Neutrophil (primary cell): ENCODE results near the gene MFSD1.

ENCODE experiments used
- H3K27ac ChIP-seq: fragments of 200-600 bp; sonication (generic); 2 replicates; pipeline ENCODE4 v1.5.1; 2016; ENCODE audit warnings: mild to moderate bottlenecking, moderate library complexity
- H3K27me3 ChIP-seq: fragments of 200-600 bp; sonication (generic); 2 replicates; pipeline ENCODE4 v1.6.0; 2016; ENCODE audit warnings: mild to moderate bottlenecking
- H3K36me3 ChIP-seq: fragments of 200-600 bp; sonication (generic); 2 replicates; pipeline ENCODE4 v1.5.1; 2017
- H3K4me1 ChIP-seq, 2 experiments: fragments of 200-600 bp in 1 of 2; sonication (generic) in 1 of 2; 1 replicate in 1 of 2; 2 replicates in 1 of 2; pipeline versions ENCODE4 v1.5.1 to v1.6.1; 2013 to 2016; ENCODE audit warnings: low read depth in 1 of 2, low read length in 1 of 2, mild to moderate bottlenecking in 1 of 2, moderate library complexity in 1 of 2; ENCODE audit not compliant: control insufficient read depth in 1 of 2, insufficient read depth in 1 of 2
- H3K4me3 ChIP-seq, 2 experiments: fragments of 200-600 bp in 1 of 2; sonication (generic) in 1 of 2; 1 replicate in 1 of 2; 2 replicates in 1 of 2; pipeline ENCODE4 v1.5.1; 2013 to 2016; ENCODE audit warnings: low read depth in 1 of 2, low read length in 1 of 2, mild to moderate bottlenecking in 1 of 2, moderate library complexity in 1 of 2
- H3K9me3 ChIP-seq: fragments of 200-600 bp; sonication (generic); 2 replicates; pipeline ENCODE4 v1.5.1; 2016
- TF ChIP-seq, protein P1 (sequence below): fragments of 200-600 bp; sonication (generic); IDR thresholded peaks from 2 replicates; pipeline ENCODE4 v1.5.1; 2016; ENCODE audit warnings: antibody characterized with exemption

The MFSD1 gene

GRCh38 chr3:158804441-158804840 lies 2.6 kb downstream of the MFSD1 start:
- H3K27me3 ChIP-seq, result no peaks in the 10 kb centered on the region
- no peaks in the 10 kb centered on the region for H3K9me3 ChIP-seq
- peaks cover 23% of the 10 kb centered on the region for H3K36me3 ChIP-seq
- TF ChIP-seq, protein P1, sequence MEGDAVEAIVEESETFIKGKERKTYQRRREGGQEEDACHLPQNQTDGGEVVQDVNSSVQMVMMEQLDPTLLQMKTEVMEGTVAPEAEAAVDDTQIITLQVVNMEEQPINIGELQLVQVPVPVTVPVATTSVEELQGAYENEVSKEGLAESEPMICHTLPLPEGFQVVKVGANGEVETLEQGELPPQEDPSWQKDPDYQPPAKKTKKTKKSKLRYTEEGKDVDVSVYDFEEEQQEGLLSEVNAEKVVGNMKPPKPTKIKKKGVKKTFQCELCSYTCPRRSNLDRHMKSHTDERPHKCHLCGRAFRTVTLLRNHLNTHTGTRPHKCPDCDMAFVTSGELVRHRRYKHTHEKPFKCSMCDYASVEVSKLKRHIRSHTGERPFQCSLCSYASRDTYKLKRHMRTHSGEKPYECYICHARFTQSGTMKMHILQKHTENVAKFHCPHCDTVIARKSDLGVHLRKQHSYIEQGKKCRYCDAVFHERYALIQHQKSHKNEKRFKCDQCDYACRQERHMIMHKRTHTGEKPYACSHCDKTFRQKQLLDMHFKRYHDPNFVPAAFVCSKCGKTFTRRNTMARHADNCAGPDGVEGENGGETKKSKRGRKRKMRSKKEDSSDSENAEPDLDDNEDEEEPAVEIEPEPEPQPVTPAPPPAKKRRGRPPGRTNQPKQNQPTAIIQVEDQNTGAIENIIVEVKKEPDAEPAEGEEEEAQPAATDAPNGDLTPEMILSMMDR, result no peak
- H3K27ac ChIP-seq, result no peak overlapping the region
- H3K4me1 ChIP-seq, result peaks cover 45 to 55% of the 10 kb centered on the region in 2 experiments
- no peak overlapping the region for H3K4me3 ChIP-seq

DNA sequence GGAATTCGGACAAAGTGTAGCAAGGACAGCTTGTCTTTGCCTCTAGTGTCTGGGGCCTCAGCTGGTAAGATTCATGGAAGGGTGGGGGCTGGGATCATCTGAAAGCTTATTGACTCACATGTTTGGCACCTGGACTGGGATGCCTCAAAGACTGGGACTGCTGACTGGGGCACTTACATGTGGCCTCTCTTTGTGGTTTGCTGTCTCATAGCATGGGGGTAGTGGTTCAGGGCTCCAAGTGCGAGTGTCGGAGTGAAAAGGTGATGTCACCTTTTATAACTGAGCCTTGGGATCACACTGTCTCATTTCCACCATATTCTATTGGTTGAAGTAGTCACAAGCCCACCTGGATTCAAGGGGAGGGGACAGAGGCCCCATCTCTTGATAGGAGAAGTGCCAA lies 6.8 kb downstream of the MFSD1 start:
- Histone ChIP-seq H3K27ac (peak overlapping the region; percentile 94), H3K9me3 (no peaks in the 10 kb centered on the region), H3K36me3 (peaks cover 23% of the 10 kb centered on the region)

DNA sequence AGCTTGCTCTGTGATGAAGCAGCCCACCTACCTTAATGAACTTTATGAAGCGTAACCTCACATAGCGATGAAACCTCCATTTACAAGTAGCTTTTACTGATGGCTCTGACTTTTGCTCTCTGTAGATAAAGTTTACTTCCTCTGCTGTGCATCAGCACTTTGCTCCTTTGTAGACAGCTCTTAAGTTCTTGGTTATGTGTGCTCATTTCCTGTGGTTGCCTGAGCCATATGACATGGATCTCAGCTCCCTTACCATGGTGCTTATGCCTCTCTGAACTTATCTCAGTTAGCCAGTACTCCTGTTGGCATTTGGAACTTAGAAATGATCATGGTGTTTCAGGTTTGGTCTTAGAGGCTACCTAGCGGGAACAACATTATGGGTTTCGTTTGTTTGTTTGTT lies 7.8 kb downstream of the MFSD1 start:
- peak overlapping the region; percentile 94 for H3K27ac ChIP-seq
- H3K27me3 ChIP-seq, result no peaks in the 10 kb centered on the region
- H3K4me3 ChIP-seq, result peak overlapping the region; percentile 12 to 48
- H3K4me1 ChIP-seq, result peaks cover 46 to 48% of the 10 kb centered on the region in 2 experiments
- peaks cover 32% of the 10 kb centered on the region for H3K36me3 ChIP-seq
- TF ChIP-seq, protein P1, result no peak
- H3K9me3 ChIP-seq, result no peaks in the 10 kb centered on the region

More for the DNA sequence above, 6.8 kb downstream of the MFSD1 start:
- peaks cover 47 to 56% of the 10 kb centered on the region in 2 experiments for H3K4me1 ChIP-seq
- peak overlapping the region in 1 of 2 experiments; percentile 48 for H3K4me3 ChIP-seq
- TF ChIP-seq, protein P1, result no peak
- no peaks in the 10 kb centered on the region for H3K27me3 ChIP-seq

- peaks cover 43 to 46% of the 10 kb centered on the region in 2 experiments for H3K4me1 ChIP-seq
- TF ChIP-seq, protein P1, result no peak
- H3K27ac ChIP-seq, result peak overlapping the region; percentile 94
- H3K4me3 ChIP-seq, result peak overlapping the region; percentile 41 to 47
- H3K36me3 ChIP-seq, result peaks cover 26% of the 10 kb centered on the region
- no peaks in the 10 kb centered on the region for H3K9me3 ChIP-seq
- no peaks in the 10 kb centered on the region for H3K27me3 ChIP-seq
Observed at GRCh38 chr3:158810823-158811724, 9.2 kb downstream of the MFSD1 start.

DNA sequence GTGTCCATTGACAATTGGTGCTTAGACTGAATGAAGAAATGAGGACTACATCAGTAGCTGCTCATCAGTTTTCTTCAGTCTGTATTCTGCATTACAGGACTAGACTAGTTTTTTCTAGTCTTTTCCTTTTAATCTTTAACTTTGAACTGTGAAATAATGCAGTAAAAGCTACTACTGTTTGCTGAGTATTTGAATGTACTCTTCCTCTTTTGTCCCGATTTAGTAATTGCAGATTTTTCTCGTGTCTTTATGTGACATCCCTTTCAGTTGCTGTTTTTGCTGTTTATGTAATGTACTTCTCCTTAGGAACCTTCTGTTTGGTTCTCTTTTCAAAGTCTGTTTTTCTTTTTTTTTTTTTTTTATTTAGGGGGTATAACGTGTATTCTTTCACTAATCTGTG lies 17.4 kb downstream of the MFSD1 start:
- no peak overlapping the region for H3K4me3 ChIP-seq
- TF ChIP-seq, protein P1, result no peak
- H3K9me3 ChIP-seq, result no peaks in the 10 kb centered on the region
- no peaks in the 10 kb centered on the region for H3K27me3 ChIP-seq
- peak overlapping the region; percentile 64 for H3K27ac ChIP-seq
- H3K36me3 ChIP-seq, result peaks cover 54% of the 10 kb centered on the region
- peaks cover 9 to 11% of the 10 kb centered on the region in 2 experiments for H3K4me1 ChIP-seq
